GM12875 (cell line): ENCODE results near the gene MLPH.
A peak's percentile ranks its signal among the peaks of the same experiment; 100 is the strongest.

ENCODE experiments used
- H3K4me3 ChIP-seq: one replicate; pipeline ENCODE4 v1.5.1; 2011; ENCODE audit warnings: low read depth, low read length, control low read depth
- CTCF ChIP-seq: IDR thresholded peaks from 2 replicates; pipeline ENCODE4 v1.5.1; 2011; ENCODE audit warnings: low read depth, mild to moderate bottlenecking, control low read depth, inconsistent platforms, low read length, moderate library complexity, borderline replicate concordance; ENCODE audit not compliant: insufficient read depth

MLPH gene

DNA sequence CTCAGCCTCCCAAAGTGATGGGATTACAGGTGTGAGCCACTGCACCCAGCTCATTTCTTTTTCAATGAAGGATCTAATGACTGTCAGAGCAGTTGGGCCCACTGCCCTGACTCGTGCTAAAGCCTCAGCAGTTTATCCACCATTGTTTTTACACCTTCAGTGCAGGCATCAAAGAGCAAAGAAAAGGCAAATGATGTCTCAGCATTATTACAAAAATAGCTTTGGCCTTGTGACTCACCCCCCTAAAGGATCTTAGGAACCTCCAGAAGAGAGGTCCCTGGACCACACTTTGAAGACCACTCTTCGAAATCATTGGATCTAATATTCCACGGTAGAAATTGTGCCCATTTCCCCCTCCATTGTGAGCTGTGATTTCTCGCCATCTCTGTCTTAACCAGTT, 21.3 kb downstream of the MLPH start:
- H3K4me3 ChIP-seq = no peak overlapping the region
- no peak for TF ChIP-seq CTCF

DNA sequence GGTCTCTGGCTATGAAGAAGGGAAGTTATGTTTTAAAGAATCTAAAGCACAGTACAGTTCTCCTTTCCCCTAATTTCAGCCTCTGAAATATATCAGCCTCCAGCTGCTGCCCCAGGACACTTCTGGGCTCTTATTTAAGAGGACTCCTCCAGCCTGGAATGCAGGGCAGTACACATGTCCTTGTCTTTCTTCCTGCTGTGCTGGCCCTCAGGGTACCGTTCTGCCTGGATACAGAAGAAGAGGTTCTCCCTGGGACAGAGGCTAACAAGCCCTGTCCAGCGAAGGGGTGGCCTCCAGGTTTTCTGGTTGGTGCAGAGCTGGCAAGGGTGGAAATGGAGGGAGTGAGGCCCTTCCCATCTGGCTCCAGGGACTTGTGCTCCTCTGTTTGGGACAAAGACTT, 22.1 kb downstream of the MLPH start:
- TF ChIP-seq CTCF = no peak
- no peak overlapping the region for H3K4me3 ChIP-seq

- no peak for TF ChIP-seq CTCF
Measured at GRCh38 chr2:237509905-237510304, 22.9 kb downstream of the MLPH start.

DNA sequence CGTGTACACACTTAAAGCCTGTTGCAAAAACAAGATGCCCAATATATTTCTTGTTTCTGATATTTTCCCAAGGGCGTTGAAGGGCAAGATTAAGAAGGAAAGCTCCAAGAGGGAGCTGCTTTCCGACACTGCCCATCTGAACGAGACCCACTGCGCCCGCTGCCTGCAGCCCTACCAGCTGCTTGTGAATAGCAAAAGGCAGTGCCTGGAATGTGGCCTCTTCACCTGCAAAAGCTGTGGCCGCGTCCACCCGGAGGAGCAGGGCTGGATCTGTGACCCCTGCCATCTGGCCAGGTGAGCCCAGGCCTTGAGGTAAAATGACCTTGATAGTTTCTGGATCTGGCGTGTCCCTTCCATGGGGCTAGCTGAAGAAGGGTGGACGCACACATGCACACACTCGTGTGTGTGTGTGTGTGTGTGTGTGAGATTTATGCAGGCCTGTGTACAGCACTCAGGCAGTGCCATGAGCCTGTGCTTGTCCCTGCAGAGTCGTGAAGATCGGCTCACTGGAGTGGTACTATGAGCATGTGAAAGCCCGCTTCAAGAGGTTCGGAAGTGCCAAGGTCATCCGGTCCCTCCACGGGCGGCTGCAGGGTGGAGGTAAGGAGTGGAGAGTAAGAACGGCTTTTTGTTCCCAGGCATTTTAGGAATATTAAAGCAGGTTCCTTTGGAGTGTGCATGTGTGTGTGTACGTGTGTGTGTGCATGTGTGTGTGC, 23.6 kb downstream of the MLPH start:
- H3K4me3 ChIP-seq = no peak overlapping the region
- no peak for TF ChIP-seq CTCF

More at GRCh38 chr2:237509905-237510304, 22.9 kb downstream of the MLPH start:
- H3K4me3 ChIP-seq = no peak overlapping the region

DNA sequence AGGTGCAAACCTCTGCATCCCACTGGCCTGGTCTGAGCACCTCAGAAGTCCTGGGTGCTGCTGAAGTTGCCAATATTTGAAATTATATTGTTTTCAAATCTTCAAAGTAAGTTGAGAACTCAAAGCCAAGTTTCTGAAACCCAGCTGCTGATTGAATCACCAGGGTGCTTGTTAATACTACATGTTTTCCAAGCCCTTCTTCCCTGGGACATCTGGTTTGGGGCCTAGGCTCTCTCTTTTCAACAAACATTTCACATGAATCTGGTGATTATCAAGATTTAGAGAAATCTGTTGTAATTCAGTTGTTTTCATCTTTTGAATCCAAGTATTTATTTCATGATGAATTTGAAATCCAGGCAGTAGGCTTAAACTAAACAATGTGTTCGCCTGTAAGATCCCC, 24.4 kb downstream of the MLPH start:
- TF ChIP-seq CTCF = no peak
- no peak overlapping the region for H3K4me3 ChIP-seq

DNA sequence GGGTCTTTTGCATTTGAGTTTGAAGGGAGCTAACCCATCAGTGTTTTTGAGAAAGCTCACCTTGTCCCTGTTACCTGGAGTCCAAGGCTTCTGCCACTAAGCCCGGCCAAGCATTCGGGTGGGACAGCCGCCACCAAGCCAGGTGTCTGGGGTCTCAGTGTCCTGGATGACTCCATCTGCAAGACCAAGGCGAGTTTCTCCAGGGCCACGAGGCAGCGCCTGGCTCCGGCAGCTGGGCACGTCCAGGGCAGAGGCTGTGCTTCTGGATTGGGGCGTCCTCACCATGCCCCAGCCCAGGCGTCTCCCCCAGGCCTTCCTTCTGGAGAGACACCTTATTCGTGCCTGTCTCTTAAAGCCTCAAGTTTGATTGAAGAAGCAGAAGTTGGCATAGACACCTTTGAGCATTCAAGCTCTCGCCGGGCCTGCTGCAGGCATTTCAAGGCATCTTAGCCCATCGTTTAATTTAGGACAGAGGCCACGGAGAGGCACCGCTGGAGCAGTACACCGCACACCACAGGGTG, 24.9 kb downstream of the MLPH start:
- H3K4me3 ChIP-seq = no peak overlapping the region
- TF ChIP-seq CTCF = no peak

- no peak overlapping the region for H3K4me3 ChIP-seq
- TF ChIP-seq CTCF = peak; percentile 89
Measured at GRCh38 chr2:237512774-237513466, 25.9 kb downstream of the MLPH start.
